MM.1S (cell line): ENCODE data around the gene SPTBN1.

Experiments used
- DNase-seq: peaks from one replicate; pipeline ENCODE4 v3.0.0-alpha.2; 2015
- H2AFZ ChIP-seq: fragments of 300-600 bp; sonication (generic); 2 replicates; pipeline ENCODE4 v1.6.0; 2016; ENCODE audit warnings: antibody characterized with exemption, low read length
- H3F3A ChIP-seq: fragments of 300-600 bp; sonication (generic); 2 replicates; pipeline ENCODE4 v1.6.1; 2016; ENCODE audit warnings: mild to moderate bottlenecking, antibody characterized with exemption, low read length, moderate library complexity, mixed read lengths; ENCODE audit not compliant: insufficient read depth
- H3K27ac ChIP-seq: fragments of 300-600 bp; sonication (generic); 2 replicates; pipeline ENCODE4 v1.5.1; 2016; ENCODE audit warnings: mild to moderate bottlenecking, low read length
- H3K27me3 ChIP-seq: fragments of 300-600 bp; sonication (generic); replicated peaks from 2 replicates; pipeline ENCODE4 v1.6.0; 2016; ENCODE audit warnings: low read length; ENCODE audit not compliant: insufficient read depth
- H3K36me3 ChIP-seq: fragments of 300-600 bp; sonication (generic); replicated peaks from 2 replicates; pipeline ENCODE4 v1.6.1; 2016; ENCODE audit warnings: mild to moderate bottlenecking, low read length, mixed read lengths; ENCODE audit not compliant: insufficient read depth
- H3K4me1 ChIP-seq: fragments of 300-600 bp; sonication (generic); 2 replicates; pipeline ENCODE4 v1.6.1; 2016; ENCODE audit warnings: low read length, mixed read lengths
- H3K4me2 ChIP-seq: fragments of 300-600 bp; sonication (generic); 2 replicates; pipeline ENCODE4 v1.6.0; 2016; ENCODE audit warnings: low read depth, low read length
- H3K4me3 ChIP-seq: fragments of 300-600 bp; sonication (generic); 2 replicates; pipeline ENCODE4 v1.5.1; 2016; ENCODE audit warnings: low read length, mixed read lengths
- H3K79me2 ChIP-seq: fragments of 300-600 bp; sonication (generic); 2 replicates; pipeline ENCODE4 v1.6.1; 2016; ENCODE audit warnings: mixed run types, low read length, mixed read lengths
- H3K9ac ChIP-seq: fragments of 300-600 bp; sonication (generic); 2 replicates; pipeline ENCODE4 v1.6.1; 2016; ENCODE audit warnings: low read length, mixed read lengths
- H3K9me2 ChIP-seq: fragments of 300-600 bp; sonication (generic); replicated peaks from 2 replicates; pipeline ENCODE4 v1.6.1; 2016; ENCODE audit warnings: mild to moderate bottlenecking, low read length, mixed read lengths; ENCODE audit not compliant: insufficient read depth
- H3K9me3 ChIP-seq: fragments of 300-600 bp; sonication (generic); replicated peaks from 2 replicates; pipeline ENCODE4 v1.6.1; 2016; ENCODE audit warnings: mild to moderate bottlenecking, low read length, mixed read lengths; ENCODE audit not compliant: insufficient read depth
- H4K20me1 ChIP-seq: fragments of 300-600 bp; sonication (generic); 2 replicates; pipeline ENCODE4 v1.6.1; 2016; ENCODE audit warnings: mild to moderate bottlenecking, low read length, moderate library complexity, mixed read lengths; ENCODE audit not compliant: insufficient read depth
- CTCF ChIP-seq: fragments of 300-600 bp; sonication (generic); IDR thresholded peaks from 2 replicates; pipeline ENCODE4 v1.5.1; 2016; ENCODE audit warnings: antibody characterized with exemption, low read length, mixed read lengths
- EZH2 ChIP-seq: fragments of 300-600 bp; sonication (generic); optimal IDR thresholded peaks from 2 replicates; pipeline ENCODE3; 2017; ENCODE audit warnings: low read depth, mild to moderate bottlenecking, antibody characterized with exemption, low read length, mixed read lengths
- EZH2phosphoT487 ChIP-seq: fragments of 300-600 bp; sonication (generic); IDR thresholded peaks from 2 replicates; pipeline ENCODE4 v1.6.1; 2018; ENCODE audit warnings: antibody characterized with exemption, low read length

Gene SPTBN1

GRCh38 chr2:54579682-54580620 is 123.8 kb downstream of the SPTBN1 start:
- Histone ChIP-seq H3K9me2 (no peaks in the 10 kb centered on the region), H3K9me3 (no peaks in the 10 kb centered on the region), H3K27ac (peak overlapping the region; percentile 66), H3F3A (peaks cover 29% of the 10 kb centered on the region), H2AFZ (no peak overlapping the region), H3K36me3 (no peaks in the 10 kb centered on the region), H3K79me2 (peaks cover 100% of the 10 kb centered on the region), H3K27me3 (no peaks in the 10 kb centered on the region), H3K4me2 (peak overlapping the region; percentile 57), H3K4me1 (peaks cover 62% of the 10 kb centered on the region), H3K4me3 (peak overlapping the region; percentile 9), H4K20me1 (peaks cover 27% of the 10 kb centered on the region), H3K9ac (peak overlapping the region; percentile 26; the same call in 1 of the 2 replicates)
- TF ChIP-seq CTCF (no peak), EZH2 (no peak), EZH2phosphoT487 (no peak)
- peak; percentile 26 for DNase-seq

GRCh38 chr2:54581326-54582039 is 125.4 kb downstream of the SPTBN1 start:
- Histone ChIP-seq H3K4me1 (peaks cover 51% of the 10 kb centered on the region), H4K20me1 (peaks cover 31% of the 10 kb centered on the region), H3K79me2 (peaks cover 100% of the 10 kb centered on the region), H3K9me2 (no peaks in the 10 kb centered on the region), H3K9me3 (no peaks in the 10 kb centered on the region), H3K9ac (no peak overlapping the region), H2AFZ (no peak overlapping the region), H3K27ac (peak overlapping the region; percentile 11; the same call in 1 of the 2 replicates), H3F3A (peaks cover 29% of the 10 kb centered on the region), H3K27me3 (no peaks in the 10 kb centered on the region), H3K4me3 (no peak overlapping the region), H3K4me2 (peak overlapping the region; percentile 36; the same call in 1 of the 2 replicates), H3K36me3 (no peaks in the 10 kb centered on the region)
- no peak for TF ChIP-seq EZH2
- TF ChIP-seq CTCF = no peak
- no peak for TF ChIP-seq EZH2phosphoT487
- DNase-seq = peak; percentile 25

DNA sequence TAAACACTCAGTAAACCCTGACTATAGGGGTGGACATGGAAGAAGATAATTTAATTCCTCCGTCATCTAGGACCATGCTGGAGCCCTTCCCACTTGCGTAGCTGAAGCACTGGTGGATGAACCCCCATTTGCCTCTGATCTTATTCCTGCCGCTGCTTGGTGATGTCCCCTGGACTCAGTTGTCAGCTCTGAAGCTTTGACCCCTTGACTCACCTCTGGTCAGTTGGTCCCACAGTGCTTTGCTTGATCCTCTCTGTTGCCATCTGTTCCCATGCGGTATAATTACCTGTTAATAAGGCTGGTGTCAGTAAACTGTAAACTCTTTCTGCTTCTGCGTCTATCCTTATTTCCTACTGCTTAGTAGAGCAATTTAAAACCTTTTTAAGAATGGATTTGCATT is 126.9 kb downstream of the SPTBN1 start:
- Histone ChIP-seq H3K9ac (no peak overlapping the region), H3K9me3 (no peaks in the 10 kb centered on the region), H3K4me3 (no peak overlapping the region), H3K9me2 (no peaks in the 10 kb centered on the region), H3K27ac (no peak overlapping the region), H3K79me2 (peaks cover 100% of the 10 kb centered on the region), H3K4me2 (no peak overlapping the region), H3K36me3 (no peaks in the 10 kb centered on the region), H2AFZ (no peak overlapping the region), H3K4me1 (peaks cover 44% of the 10 kb centered on the region), H4K20me1 (peaks cover 44% of the 10 kb centered on the region), H3K27me3 (no peaks in the 10 kb centered on the region), H3F3A (peaks cover 25% of the 10 kb centered on the region)
- no peak for TF ChIP-seq EZH2phosphoT487
- TF ChIP-seq CTCF = no peak
- no peak for TF ChIP-seq EZH2
- DNase-seq = no peak
